GM19324 (cell line): ENCODE data around the gene OGDH.
"Not testable (repeated sequence)": the region's sequence is repeated elsewhere in the genome, so short reads cannot be mapped to it uniquely, and the experiment has no call there.

Source experiments
- ATAC-seq: cut with Tn5 transposase; IDR thresholded peaks from one replicate; pipeline ENCODE4 v1.9.1; 2021; ENCODE audit warnings: mild to moderate bottlenecking, moderate library complexity; ENCODE audit not compliant: unreplicated experiment, low FRiP score

The OGDH gene

GRCh38 chr7:44727937-44728262, 121.5 kb downstream of the OGDH start:
- no peak for ATAC-seq

GRCh38 chr7:44729949-44730590, 123.6 kb downstream of the OGDH start:
- ATAC-seq, result no peak

GRCh38 chr7:44732971-44733370, 126.5 kb downstream of the OGDH start:
- ATAC-seq, result not testable (repeated sequence)

- ATAC-seq, result no peak
These were observed 127.5 kb downstream of the OGDH start for GRCh38 chr7:44733708-44734481.

- ATAC-seq, result no peak
These were observed 129.2 kb downstream of the OGDH start for GRCh38 chr7:44735403-44736165.

- no peak for ATAC-seq
These were observed 130.5 kb downstream of the OGDH start for GRCh38 chr7:44736896-44737295.

- ATAC-seq, result no peak
These were observed 131.8 kb downstream of the OGDH start for GRCh38 chr7:44738051-44738723.

GRCh38 chr7:44738876-44739665, 132.6 kb downstream of the OGDH start:
- no peak for ATAC-seq

- no peak for ATAC-seq
These were observed 133.6 kb downstream of the OGDH start for GRCh38 chr7:44740055-44740454.

- ATAC-seq, result no peak
These were observed 137.3 kb downstream of the OGDH start for GRCh38 chr7:44743750-44744149.

- ATAC-seq, result peak; percentile 87
These were observed 141.9 kb downstream of the OGDH start, which contains the start of gene ZMIZ2 for GRCh38 chr7:44748045-44748947. ZMIZ2 (plus strand) TSS chr7:44748847; CDS start chr7:44756250, 7,403 bp downstream.

GRCh38 chr7:44748948-44749731, 142.7 kb downstream of the OGDH start:
- ATAC-seq, result peak; percentile 26

GRCh38 chr7:44749992-44750391, 143.6 kb downstream of the OGDH start:
- no peak for ATAC-seq

- no peak for ATAC-seq
These were observed 144.0 kb downstream of the OGDH start for GRCh38 chr7:44750424-44750823.

GRCh38 chr7:44750921-44751571, 144.6 kb downstream of the OGDH start:
- peak; percentile 22 for ATAC-seq

- no peak for ATAC-seq
These were observed 146.4 kb downstream of the OGDH start for GRCh38 chr7:44752822-44753221.

- ATAC-seq, result no peak
These were observed 148.6 kb downstream of the OGDH start for GRCh38 chr7:44754802-44755697.
